GM21786 (cell line): ENCODE data around the gene PLCB1.
A peak's percentile ranks its signal among the peaks of the same experiment; 100 is the strongest.
"Not testable (repeated sequence)": the region's sequence is repeated elsewhere in the genome, so short reads cannot be mapped to it uniquely, and the experiment has no call there.

ENCODE experiments used
- ATAC-seq: cut with Tn5 transposase; IDR thresholded peaks from one replicate; pipeline ENCODE4 v1.9.1; 2021; ENCODE audit not compliant: unreplicated experiment

Gene PLCB1

GRCh38 chr20:8330319-8330784, 198.3 kb downstream of the PLCB1 start:
- no peak for ATAC-seq

GRCh38 chr20:8330785-8331695, 199.0 kb downstream of the PLCB1 start:
- ATAC-seq, result no peak

- ATAC-seq, result no peak
These were observed 199.8 kb downstream of the PLCB1 start for GRCh38 chr20:8331740-8332412.

GRCh38 chr20:8334641-8335040, 202.6 kb downstream of the PLCB1 start:
- no peak for ATAC-seq

- ATAC-seq, result no peak
These were observed 203.0 kb downstream of the PLCB1 start for GRCh38 chr20:8335059-8335458.

- no peak for ATAC-seq
These were observed 203.6 kb downstream of the PLCB1 start for GRCh38 chr20:8335495-8336195.

GRCh38 chr20:8339349-8339748, 207.3 kb downstream of the PLCB1 start:
- no peak for ATAC-seq

GRCh38 chr20:8342391-8342790, 210.3 kb downstream of the PLCB1 start:
- ATAC-seq, result no peak

GRCh38 chr20:8344106-8344505, 212.0 kb downstream of the PLCB1 start:
- no peak for ATAC-seq

- no peak for ATAC-seq
These were observed 212.6 kb downstream of the PLCB1 start for GRCh38 chr20:8344631-8345030.

- ATAC-seq, result no peak
These were observed 214.7 kb downstream of the PLCB1 start for GRCh38 chr20:8346700-8347270.

- not testable (repeated sequence) for ATAC-seq
These were observed 218.2 kb downstream of the PLCB1 start for GRCh38 chr20:8350225-8350624.

GRCh38 chr20:8352486-8352885, 220.4 kb downstream of the PLCB1 start:
- ATAC-seq, result no peak

GRCh38 chr20:8353512-8353911, 221.4 kb downstream of the PLCB1 start:
- no peak for ATAC-seq

- ATAC-seq, result no peak
These were observed 223.4 kb downstream of the PLCB1 start for GRCh38 chr20:8355453-8355852.

- ATAC-seq, result no peak
These were observed 224.7 kb downstream of the PLCB1 start for GRCh38 chr20:8356806-8357205.

GRCh38 chr20:8357703-8358102, 225.6 kb downstream of the PLCB1 start:
- no peak for ATAC-seq

- ATAC-seq, result peak; percentile 62
These were observed 228.0 kb downstream of the PLCB1 start for GRCh38 chr20:8360035-8360434.

GRCh38 chr20:8361006-8361652, 229.1 kb downstream of the PLCB1 start:
- peak; percentile 43 for ATAC-seq

GRCh38 chr20:8361779-8362178, 229.7 kb downstream of the PLCB1 start:
- ATAC-seq, result no peak

- ATAC-seq, result no peak
These were observed 230.4 kb downstream of the PLCB1 start for GRCh38 chr20:8362457-8362856.
